ENCODE data around the gene KRTAP4-9. TPM values are rescaled to one million over a fixed set of nuclear protein-coding genes. Genes with fewer than 3 reads are reported as not detected.

Gene KRTAP4-9
- total and polyA plus RNA-seq, 8 donors = not detected

- TF ChIP-seq POLR2AphosphoS5 (IDR thresholded peaks at IDR 0.05) (no peak), EP300 (IDR thresholded peaks at IDR 0.05) (no peak), POLR2A (IDR thresholded peaks at IDR 0.05) (no peak), CTCF (IDR thresholded peaks at IDR 0.05) (no peak)
- Histone ChIP-seq H3K4me3 (no peak overlapping the region), H3K27me3 (peaks cover 0 to 28% (median 0%) of the 10 kb centered on the region in 3 donors), H3K27ac (no peak overlapping the region), H3K36me3 (no peaks in the 10 kb centered on the region), H3K9me3 (no peaks in the 10 kb centered on the region), H3K4me1 (no peaks in the 10 kb centered on the region)
- 13 to 19% (median 16%) methylated on average over 2 of the region's 2 CpGs for WGBS, 5 donors
- DNase-seq = peak in 1 of 2 donors; percentile 8
- intact Hi-C loops (cut with DNase I; ENCODE audit: low total_unique reads) = no loop called here
Measured at GRCh38 chr17:41153856-41154255, 48.7 kb downstream of the KRTAP4-9 start.

Other genes with a start within 250 kb of the KRTAP4-9 start
Only the 30 nearest of the 39 such genes appear.
- not detected for gene KRT39, start 138.4 kb upstream of the KRTAP4-9 start, total RNA-seq
- not detected for gene KRT39, start 138.4 kb upstream of the KRTAP4-9 start, polyA plus RNA-seq
- gene KRT40, start 121.1 kb upstream of the KRTAP4-9 start, total RNA-seq = not detected
- gene KRT40, start 121.1 kb upstream of the KRTAP4-9 start, polyA plus RNA-seq = under 1 TPM in 1 of 3 donors, not detected in 2; 0.10 TPM
- not detected for gene KRTAP3-3, start 111.2 kb upstream of the KRTAP4-9 start, total RNA-seq
- not detected for gene KRTAP3-3, start 111.2 kb upstream of the KRTAP4-9 start, polyA plus RNA-seq
- not detected for gene KRTAP3-2, start 105.5 kb upstream of the KRTAP4-9 start, total RNA-seq
- gene KRTAP3-2, start 105.5 kb upstream of the KRTAP4-9 start, polyA plus RNA-seq = not detected
- gene KRTAP3-1, start 96.3 kb upstream of the KRTAP4-9 start, total RNA-seq = not detected
- gene KRTAP3-1, start 96.3 kb upstream of the KRTAP4-9 start, polyA plus RNA-seq = not detected
- gene KRTAP1-5, start 78.2 kb upstream of the KRTAP4-9 start, total RNA-seq = not detected
- gene KRTAP1-5, start 78.2 kb upstream of the KRTAP4-9 start, polyA plus RNA-seq = not detected
- not detected for gene KRTAP1-4, start 75.2 kb upstream of the KRTAP4-9 start, total RNA-seq
- gene KRTAP1-4, start 75.2 kb upstream of the KRTAP4-9 start, polyA plus RNA-seq = not detected
- gene KRTAP1-3, start 70.5 kb upstream of the KRTAP4-9 start, total RNA-seq = not detected
- gene KRTAP1-3, start 70.5 kb upstream of the KRTAP4-9 start, polyA plus RNA-seq = not detected
- gene KRTAP1-1, start 63.9 kb upstream of the KRTAP4-9 start, total RNA-seq = not detected
- gene KRTAP1-1, start 63.9 kb upstream of the KRTAP4-9 start, polyA plus RNA-seq = not detected
- not detected for gene KRTAP2-1, start 58.1 kb upstream of the KRTAP4-9 start, total RNA-seq
- not detected for gene KRTAP2-1, start 58.1 kb upstream of the KRTAP4-9 start, polyA plus RNA-seq
- gene KRTAP2-2, start 50.2 kb upstream of the KRTAP4-9 start, total RNA-seq = not detected
- gene KRTAP2-2, start 50.2 kb upstream of the KRTAP4-9 start, polyA plus RNA-seq = not detected
- gene KRTAP2-3, start 45.3 kb upstream of the KRTAP4-9 start, total RNA-seq = not detected
- gene KRTAP2-3, start 45.3 kb upstream of the KRTAP4-9 start, polyA plus RNA-seq = not detected
- not detected for gene KRTAP2-4, start 39.5 kb upstream of the KRTAP4-9 start, total RNA-seq
- gene KRTAP2-4, start 39.5 kb upstream of the KRTAP4-9 start, polyA plus RNA-seq = not detected
- gene KRTAP4-7, start 21.2 kb upstream of the KRTAP4-9 start, total RNA-seq = not detected
- gene KRTAP4-7, start 21.2 kb upstream of the KRTAP4-9 start, polyA plus RNA-seq = not detected
- gene KRTAP4-8, start 7.2 kb upstream of the KRTAP4-9 start, total RNA-seq = not detected
- not detected for gene KRTAP4-8, start 7.2 kb upstream of the KRTAP4-9 start, polyA plus RNA-seq
- not detected for gene KRTAP4-16, start 3.2 kb upstream of the KRTAP4-9 start, total RNA-seq
- not detected for gene KRTAP4-16, start 3.2 kb upstream of the KRTAP4-9 start, polyA plus RNA-seq
- gene KRTAP4-11, start 13.0 kb downstream of the KRTAP4-9 start, total RNA-seq = not detected
- not detected for gene KRTAP4-11, start 13.0 kb downstream of the KRTAP4-9 start, polyA plus RNA-seq
- not detected for gene KRTAP4-12, start 18.8 kb downstream of the KRTAP4-9 start, total RNA-seq
- not detected for gene KRTAP4-12, start 18.8 kb downstream of the KRTAP4-9 start, polyA plus RNA-seq
- not detected for gene KRTAP4-6, start 35.2 kb downstream of the KRTAP4-9 start, total RNA-seq
- not detected for gene KRTAP4-6, start 35.2 kb downstream of the KRTAP4-9 start, polyA plus RNA-seq
- gene KRTAP4-5, start 44.4 kb downstream of the KRTAP4-9 start, total RNA-seq = not detected
- not detected for gene KRTAP4-5, start 44.4 kb downstream of the KRTAP4-9 start, polyA plus RNA-seq
- not detected for gene KRTAP4-4, start 55.4 kb downstream of the KRTAP4-9 start, total RNA-seq
- not detected for gene KRTAP4-4, start 55.4 kb downstream of the KRTAP4-9 start, polyA plus RNA-seq
- not detected for gene KRTAP4-3, start 62.8 kb downstream of the KRTAP4-9 start, total RNA-seq
- not detected for gene KRTAP4-3, start 62.8 kb downstream of the KRTAP4-9 start, polyA plus RNA-seq
- gene KRTAP4-2, start 72.8 kb downstream of the KRTAP4-9 start, total RNA-seq = not detected
- not detected for gene KRTAP4-2, start 72.8 kb downstream of the KRTAP4-9 start, polyA plus RNA-seq
- gene KRTAP4-1, start 79.5 kb downstream of the KRTAP4-9 start, total RNA-seq = not detected
- not detected for gene KRTAP4-1, start 79.5 kb downstream of the KRTAP4-9 start, polyA plus RNA-seq
- gene KRTAP9-1, start 84.5 kb downstream of the KRTAP4-9 start, total RNA-seq = not detected
- not detected for gene KRTAP9-1, start 84.5 kb downstream of the KRTAP4-9 start, polyA plus RNA-seq
- gene KRTAP9-2, start 121.3 kb downstream of the KRTAP4-9 start, total RNA-seq = not detected
- not detected for gene KRTAP9-2, start 121.3 kb downstream of the KRTAP4-9 start, polyA plus RNA-seq
- gene KRTAP9-3, start 127.1 kb downstream of the KRTAP4-9 start, total RNA-seq = not detected
- gene KRTAP9-3, start 127.1 kb downstream of the KRTAP4-9 start, polyA plus RNA-seq = not detected
- not detected for gene KRTAP9-8, start 132.6 kb downstream of the KRTAP4-9 start, total RNA-seq
- gene KRTAP9-8, start 132.6 kb downstream of the KRTAP4-9 start, polyA plus RNA-seq = not detected
- not detected for gene KRTAP9-4, start 144.3 kb downstream of the KRTAP4-9 start, total RNA-seq
- not detected for gene KRTAP9-4, start 144.3 kb downstream of the KRTAP4-9 start, polyA plus RNA-seq
- not detected for gene KRTAP9-9, start 150.0 kb downstream of the KRTAP4-9 start, total RNA-seq
- not detected for gene KRTAP9-9, start 150.0 kb downstream of the KRTAP4-9 start, polyA plus RNA-seq